Tibial nerve (tissue), 4 donors: ENCODE measurements around the gene HOXB4. TPM values are rescaled to one million over a fixed set of nuclear protein-coding genes. Genes with fewer than 3 reads are reported as not detected.
A peak's percentile ranks its signal among the peaks of the same experiment; 100 is the strongest.

Experiments
- DNase-seq, 2 donors: peaks; one replicate each; pipeline ENCODE4 v3.0.0-alpha.2; 2019; ENCODE audit warnings: low spot score in 2 of 2
- H3K27ac ChIP-seq, 4 donors: fragments of 200-600 bp; sonication (generic) in 3 of 4; one replicate each; pipeline ENCODE4 v1.5.1; 2017 to 2019; ENCODE audit warnings: mild to moderate bottlenecking in 1 of 4
- H3K27me3 ChIP-seq, 2 donors: fragments of 200-600 bp; sonication (generic) in 1 of 2; one replicate each; pipeline versions ENCODE4 v1.5.1 to v1.6.0; 2017 to 2019
- H3K36me3 ChIP-seq, 3 donors: fragments of 200-600 bp; sonication (generic); one replicate each; pipeline ENCODE4 v1.5.1; 2018 to 2019
- H3K4me1 ChIP-seq, 4 donors: fragments of 200-600 bp; sonication (generic) in 3 of 4; one replicate each; pipeline ENCODE4 v1.5.1; 2017 to 2019
- H3K4me3 ChIP-seq, 4 donors: fragments of 200-600 bp; sonication (generic) in 3 of 4; one replicate each; pipeline ENCODE4 v1.5.1; 2017 to 2019; ENCODE audit warnings: mild to moderate bottlenecking in 1 of 4, moderate library complexity in 1 of 4
- H3K9me3 ChIP-seq, 4 donors: fragments of 200-600 bp; sonication (generic) in 3 of 4; one replicate each; pipeline ENCODE4 v1.5.1; 2017 to 2019
- EP300 ChIP-seq, 2 donors: sonication (generic); formaldehyde crosslinking; IDR thresholded peaks; one replicate each; pipeline ENCODE4 v1.6.1; 2017; ENCODE audit warnings: antibody characterized with exemption in 2 of 2, mild to moderate bottlenecking in 1 of 2
- POLR2A ChIP-seq, 2 donors: fragments of 450-650 bp; IDR thresholded peaks; one replicate each; pipeline ENCODE4 v1.6.1; 2017; ENCODE audit warnings: antibody characterized with exemption in 2 of 2, mild to moderate bottlenecking in 2 of 2, moderate library complexity in 2 of 2
- WGBS, 2 donors: methylation state at CpG; one replicate each; pipeline ENCODE4 v1.1.5; 2018; 5-methylcytosine and 5-hydroxymethylcytosine counted together
- total RNA-seq, 4 donors: library from RNA; depleted of rRNA; stranded (reverse); fragments of >200 nt; gene quantifications; one replicate each; pipeline ENCODE4 v1.1.0, GENCODE V29; 2016
- TF ChIP-seq, protein P1 (sequence below), 5 experiments: fragments of 200-600 bp in 3 of 5; fragments of 450-650 bp in 2 of 5; sonication (generic) in 3 of 5; IDR thresholded peaks; one replicate each; pipeline ENCODE4 v1.5.1; 2016 to 2019; ENCODE audit warnings: antibody characterized with exemption in 5 of 5, mild to moderate bottlenecking in 3 of 5, moderate library complexity in 2 of 5

HOXB4 gene
- total RNA-seq, 4 donors from 2014 or later: 1.2 to 3.5 (median 2.0) TPM

- no peak for TF ChIP-seq POLR2A (IDR thresholded peaks at IDR 0.05)
- TF ChIP-seq, protein P1, sequence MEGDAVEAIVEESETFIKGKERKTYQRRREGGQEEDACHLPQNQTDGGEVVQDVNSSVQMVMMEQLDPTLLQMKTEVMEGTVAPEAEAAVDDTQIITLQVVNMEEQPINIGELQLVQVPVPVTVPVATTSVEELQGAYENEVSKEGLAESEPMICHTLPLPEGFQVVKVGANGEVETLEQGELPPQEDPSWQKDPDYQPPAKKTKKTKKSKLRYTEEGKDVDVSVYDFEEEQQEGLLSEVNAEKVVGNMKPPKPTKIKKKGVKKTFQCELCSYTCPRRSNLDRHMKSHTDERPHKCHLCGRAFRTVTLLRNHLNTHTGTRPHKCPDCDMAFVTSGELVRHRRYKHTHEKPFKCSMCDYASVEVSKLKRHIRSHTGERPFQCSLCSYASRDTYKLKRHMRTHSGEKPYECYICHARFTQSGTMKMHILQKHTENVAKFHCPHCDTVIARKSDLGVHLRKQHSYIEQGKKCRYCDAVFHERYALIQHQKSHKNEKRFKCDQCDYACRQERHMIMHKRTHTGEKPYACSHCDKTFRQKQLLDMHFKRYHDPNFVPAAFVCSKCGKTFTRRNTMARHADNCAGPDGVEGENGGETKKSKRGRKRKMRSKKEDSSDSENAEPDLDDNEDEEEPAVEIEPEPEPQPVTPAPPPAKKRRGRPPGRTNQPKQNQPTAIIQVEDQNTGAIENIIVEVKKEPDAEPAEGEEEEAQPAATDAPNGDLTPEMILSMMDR (IDR thresholded peaks at IDR 0.05): no peak
- no peak for TF ChIP-seq EP300 (IDR thresholded peaks at IDR 0.05)
- H3K4me1 ChIP-seq: peaks cover 0 to 44% (median 17%) of the 10 kb centered on the region in 4 donors
- no peak overlapping the region for H3K4me3 ChIP-seq
- DNase-seq: no peak
- H3K27me3 ChIP-seq: peaks cover 0 to 100% of the 10 kb centered on the region in 2 donors
- H3K27ac ChIP-seq: no peak overlapping the region
- WGBS, 2 donors: 27 to 39% methylated on average over 33 to 41 of the region's 41 CpGs
- no peaks in the 10 kb centered on the region for H3K36me3 ChIP-seq
- no peaks in the 10 kb centered on the region for H3K9me3 ChIP-seq
Observed at GRCh38 chr17:48621410-48622392, 43.6 kb upstream of the HOXB4 start.

DNA sequence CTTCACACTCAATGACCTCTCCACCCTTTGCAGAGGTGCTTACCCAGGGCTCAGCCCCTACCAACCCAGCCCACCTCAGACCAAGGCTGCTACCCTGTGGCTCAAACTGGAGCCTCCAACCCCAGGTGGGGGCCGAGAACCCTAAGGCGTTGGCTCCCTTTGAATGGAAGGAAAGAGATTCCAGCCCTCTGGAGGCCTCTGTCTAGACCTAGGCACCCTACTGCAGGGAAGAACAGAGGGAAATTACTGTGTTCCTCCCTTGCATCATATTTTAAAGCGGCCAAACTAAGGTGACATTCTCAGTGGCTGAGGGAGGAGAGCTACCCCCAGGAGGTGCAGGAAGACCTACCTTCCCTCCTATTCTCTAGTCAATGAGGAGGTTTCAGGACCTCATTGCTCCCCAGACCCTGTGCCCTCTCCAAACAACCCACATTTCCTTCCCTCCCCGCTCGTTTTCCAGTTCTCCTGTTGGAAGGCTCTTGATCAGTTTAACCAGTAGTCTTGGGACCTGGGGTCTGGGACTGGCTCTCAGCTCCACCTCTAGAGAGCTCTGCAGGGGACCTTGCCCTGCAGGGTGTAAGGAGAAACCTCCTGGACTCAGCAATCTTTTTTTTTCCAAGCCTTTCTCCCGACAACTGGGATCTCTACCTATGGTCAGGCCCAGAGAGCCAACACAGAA lies 42.5 kb upstream of the HOXB4 start:
- Histone ChIP-seq H3K27ac (no peak overlapping the region), H3K4me3 (no peak overlapping the region), H3K4me1 (peaks cover 0 to 33% (median 7%) of the 10 kb centered on the region in 4 donors), H3K9me3 (no peaks in the 10 kb centered on the region), H3K27me3 (peaks cover 0 to 100% of the 10 kb centered on the region in 2 donors), H3K36me3 (no peaks in the 10 kb centered on the region)
- DNase-seq: no peak
- TF ChIP-seq EP300 (IDR thresholded peaks at IDR 0.05): no peak
- TF ChIP-seq POLR2A (IDR thresholded peaks at IDR 0.05): no peak
- TF ChIP-seq, protein P1 (IDR thresholded peaks at IDR 0.05): no peak
- WGBS, 2 donors: 62 to 69% methylated on average over 5 to 6 of the region's 6 CpGs

- peaks cover 0 to 31% (median 2%) of the 10 kb centered on the region in 4 donors for H3K4me1 ChIP-seq
- H3K27me3 ChIP-seq: peaks cover 0 to 100% of the 10 kb centered on the region in 2 donors
- H3K4me3 ChIP-seq: no peak overlapping the region
- TF ChIP-seq POLR2A (IDR thresholded peaks at IDR 0.05) (no peak), EP300 (IDR thresholded peaks at IDR 0.05) (no peak)
- TF ChIP-seq, protein P1 (IDR thresholded peaks at IDR 0.05): no peak
- WGBS, 2 donors: 47 to 50% methylated on average over 26 to 32 of the region's 32 CpGs
- H3K9me3 ChIP-seq: no peaks in the 10 kb centered on the region
- H3K27ac ChIP-seq: no peak overlapping the region
- no peak for DNase-seq
- H3K36me3 ChIP-seq: no peaks in the 10 kb centered on the region
Observed at GRCh38 chr17:48619826-48620449, 41.8 kb upstream of the HOXB4 start.

GRCh38 chr17:48618256-48618896 lies 40.2 kb upstream of the HOXB4 start:
- DNase-seq: peak; percentile 83 to 86
- peak overlapping the region in 1 of 4 donors; percentile 30 for H3K4me3 ChIP-seq
- WGBS, 2 donors: 11 to 13% methylated on average over 25 of the region's 25 CpGs
- peaks cover 0 to 100% of the 10 kb centered on the region in 2 donors for H3K27me3 ChIP-seq
- no peaks in the 10 kb centered on the region for H3K9me3 ChIP-seq
- H3K4me1 ChIP-seq: peaks cover 0 to 40% (median 5%) of the 10 kb centered on the region in 4 donors
- no peak overlapping the region for H3K27ac ChIP-seq
- TF ChIP-seq POLR2A (IDR thresholded peaks at IDR 0.05) (no peak), EP300 (IDR thresholded peaks at IDR 0.05) (peak in 1 of 2 donors; percentile 21)
- TF ChIP-seq, protein P1 (IDR thresholded peaks at IDR 0.05): peak; percentile 91 to 97 (median 95)
- H3K36me3 ChIP-seq: no peaks in the 10 kb centered on the region
